Activated CD8-positive, alpha-beta T cell treated with anti-CD3 and anti-CD28 coated beads for 36 hours (primary cell): ENCODE results near the gene USP53. TPM values are rescaled to one million over a fixed set of nuclear protein-coding genes. Genes with fewer than 3 reads are reported as not detected.
"Not testable (repeated sequence)": the region's sequence is repeated elsewhere in the genome, so short reads cannot be mapped to it uniquely, and the experiment has no call there.

ENCODE experiments used
- ATAC-seq: fragments of 200-7000 bp; cut with Tn5 transposase; one replicate; pipeline ENCODE4 v1.10.0; 2021; ENCODE audit warnings: mild to moderate bottlenecking, moderate library complexity
- CTCF ChIA-PET: fragments of 350-600 bp; sonication (Branson Sonifier 250); formaldehyde crosslinking; loops from one replicate; lab custom pipeline; 2021; ENCODE audit warnings: antibody characterized with exemption; lab: Charles Lee
- POLR2A ChIA-PET: fragments of 350-600 bp; sonication (Branson Sonifier 250); formaldehyde crosslinking; loops from one replicate; lab custom pipeline; 2021; ENCODE audit warnings: antibody characterized with exemption; lab: Charles Lee
- DNase-seq: peaks from one replicate; pipeline ENCODE4 v3.0.0-alpha.2; 2020
- H3K27ac Mint-ChIP-seq: one replicate; pipeline ENCODE4 v1.8.0; 2021; ENCODE audit warnings: mild to moderate bottlenecking, mixed read lengths
- H3K27me3 Mint-ChIP-seq: one replicate; pipeline ENCODE4 v1.8.0; 2021; ENCODE audit warnings: mixed read lengths
- H3K36me3 Mint-ChIP-seq: one replicate; pipeline ENCODE4 v1.8.0; 2021; ENCODE audit warnings: low read depth, mixed read lengths
- H3K4me1 Mint-ChIP-seq: one replicate; pipeline ENCODE4 v1.8.0; 2021; ENCODE audit warnings: low read depth, mixed read lengths
- H3K4me3 Mint-ChIP-seq: one replicate; pipeline ENCODE4 v1.8.0; 2021; ENCODE audit warnings: mild to moderate bottlenecking, moderate library complexity, mixed read lengths
- H3K9me3 Mint-ChIP-seq: one replicate; pipeline ENCODE4 v1.8.0; 2021; ENCODE audit warnings: mixed read lengths
- CTCF ChIP-seq: fragments of 200-600 bp; IDR thresholded peaks from one replicate; pipeline ENCODE4 v1.8.0; 2022; ENCODE audit warnings: antibody characterized with exemption, mild to moderate bottlenecking
- intact Hi-C: fragments of 100-400 bp; cut with micrococcal nuclease; formaldehyde crosslinking; loops from one replicate; pipeline ENCODE4 v1.10.0; 2022
- total RNA-seq, 2 experiments: library from RNA; stranded (reverse); gene quantifications; one replicate each; pipeline ENCODE4 v1.2.3, GENCODE V29; 2021

The USP53 gene
- total RNA-seq, 2 experiments from 2014 or later, result 14.4 to 15.8 TPM

- DNase-seq (no peak), ATAC-seq (no peak)
- Mint-ChIP-seq H3K27me3 (no peaks in the 10 kb centered on the region), H3K27ac (no peak overlapping the region), H3K4me1 (peaks cover 4% of the 10 kb centered on the region), H3K4me3 (no peak overlapping the region), H3K36me3 (peaks cover 40% of the 10 kb centered on the region), H3K9me3 (peaks cover 3% of the 10 kb centered on the region)
- TF ChIP-seq CTCF, result no peak
- POLR2A ChIA-PET, result interaction anchor here (0.6 to 1.5 kb wide), 3 partner anchors 12 to 62 kb away, joined by 3 read pairs; no protein-coding TSS in a partner anchor
- intact Hi-C loops, result no loop called here
- CTCF ChIA-PET, result interaction anchor here (1.3 kb wide), 1 partner anchor 11 kb away, joined by 3 read pairs; no protein-coding TSS in a partner anchor
Observed at GRCh38 chr4:119271361-119272085, 59.0 kb downstream of the USP53 start.

GRCh38 chr4:119279541-119279940 is 67.0 kb downstream of the USP53 start:
- H3K27ac Mint-ChIP-seq, H3K4me3 Mint-ChIP-seq, ATAC-seq, POLR2A ChIA-PET, DNase-seq, CTCF ChIA-PET, H3K27me3 Mint-ChIP-seq, H3K9me3 Mint-ChIP-seq, intact Hi-C loops: not testable (repeated sequence)
- H3K4me1 Mint-ChIP-seq, result peaks cover 24% of the 10 kb centered on the region
- peaks cover 18% of the 10 kb centered on the region for H3K36me3 Mint-ChIP-seq

GRCh38 chr4:119279945-119280344 is 67.4 kb downstream of the USP53 start:
- H3K4me3 Mint-ChIP-seq, CTCF ChIA-PET, intact Hi-C loops: not testable (repeated sequence)

GRCh38 chr4:119281393-119281792 is 68.9 kb downstream of the USP53 start:
- Mint-ChIP-seq H3K4me1 (peaks cover 31% of the 10 kb centered on the region), H3K27me3 (no peaks in the 10 kb centered on the region), H3K36me3 (peaks cover 17% of the 10 kb centered on the region), H3K9me3 (no peaks in the 10 kb centered on the region), H3K4me3 (no peak overlapping the region), H3K27ac (peak overlapping the region; percentile 17)
- ATAC-seq (no peak), DNase-seq (no peak)
- ChIA-PET CTCF (no interaction called here), POLR2A (no interaction called here)
- TF ChIP-seq CTCF, result no peak
- intact Hi-C loops, result no loop called here

More at GRCh38 chr4:119279945-119280344, 67.4 kb downstream of the USP53 start:
- H3K9me3 Mint-ChIP-seq, H3K27me3 Mint-ChIP-seq, ATAC-seq, POLR2A ChIA-PET, H3K27ac Mint-ChIP-seq, DNase-seq: not testable (repeated sequence)
- Mint-ChIP-seq H3K4me1 (peaks cover 27% of the 10 kb centered on the region), H3K36me3 (peaks cover 19% of the 10 kb centered on the region)

- intact Hi-C loops, result loop anchor here (2.0 to 5.0 kb wide), 2 partner anchors 73 to 242 kb away; partner anchors contain the start of gene USP53
- H3K27me3 Mint-ChIP-seq, result no peaks in the 10 kb centered on the region
- peaks cover 11% of the 10 kb centered on the region for H3K36me3 Mint-ChIP-seq
- DNase-seq (no peak), ATAC-seq (peak; percentile 45)
- H3K4me1 Mint-ChIP-seq, result peaks cover 31% of the 10 kb centered on the region
- peak overlapping the region; percentile 66 for H3K4me3 Mint-ChIP-seq
- H3K27ac Mint-ChIP-seq, result peak overlapping the region; percentile 81
- TF ChIP-seq CTCF, result no peak
- POLR2A ChIA-PET, result no interaction called here
- no peaks in the 10 kb centered on the region for H3K9me3 Mint-ChIP-seq
- CTCF ChIA-PET, result no interaction called here
Observed at GRCh38 chr4:119284876-119285780, 72.6 kb downstream of the USP53 start.
